Progenitor cell of endocrine pancreas (in vitro differentiated cells): Measurements from ENCODE around the gene TGM5. TPM values are rescaled to one million over a fixed set of nuclear protein-coding genes. Genes with fewer than 3 reads are reported as not detected.

ENCODE experiments used
- DNase-seq: peaks from one replicate; pipeline ENCODE4 v3.0.0; 2021; ENCODE audit warnings: low spot score; ENCODE audit not compliant: unreplicated experiment
- H3K27ac Mint-ChIP-seq: 2 replicates; pipeline ENCODE4 v1.8.0; 2021; ENCODE audit warnings: mild to moderate bottlenecking, moderate library complexity, mixed read lengths
- H3K27me3 Mint-ChIP-seq: 2 replicates; pipeline ENCODE4 v1.8.0; 2021; ENCODE audit warnings: mixed read lengths
- H3K36me3 Mint-ChIP-seq: 2 replicates; pipeline ENCODE4 v1.8.0; 2022; ENCODE audit warnings: mixed read lengths; ENCODE audit not compliant: insufficient read depth
- H3K4me1 Mint-ChIP-seq: 2 replicates; pipeline ENCODE4 v1.8.0; 2021; ENCODE audit warnings: low read depth, mixed read lengths
- H3K4me3 Mint-ChIP-seq: 2 replicates; pipeline ENCODE4 v1.8.0; 2021; ENCODE audit warnings: low read depth, mild to moderate bottlenecking, moderate library complexity, mixed read lengths
- H3K9me3 Mint-ChIP-seq: 2 replicates; pipeline ENCODE4 v1.8.0; 2021; ENCODE audit warnings: low read depth, mixed read lengths
- CTCF ChIP-seq: fragments of 200-600 bp; sonication (generic); IDR thresholded peaks from one replicate; pipeline ENCODE4 v1.5.0; 2021; ENCODE audit warnings: antibody characterized with exemption, mild to moderate bottlenecking; ENCODE audit not compliant: unreplicated experiment
- total RNA-seq: library from RNA; stranded (reverse); gene quantifications from 2 replicates; pipeline ENCODE4 v1.2.1, GENCODE V29; 2021

The TGM5 gene
- total RNA-seq, 1 donor from 2014 or later, result not detected

GRCh38 chr15:43220991-43221403 lies 45.7 kb downstream of the TGM5 start, which contains the start of gene EPB42:
Gene EPB42 (minus strand): TSS chr15:43221018. CDS start chr15:43220825, 193 bp downstream.
- DNase-seq, result no peak
- Mint-ChIP-seq H3K27ac (no peak within 1 kb of the TSS), H3K9me3 (peaks cover 2% of the 10 kb centered on the region), H3K27me3 (peaks cover 18% of the 10 kb centered on the region), H3K4me3 (no peak within 1 kb of the TSS), H3K36me3 (no peaks in the 10 kb centered on the region), H3K4me1 (peaks cover 4% of the 10 kb centered on the region)
- no peak for TF ChIP-seq CTCF

- Mint-ChIP-seq H3K27me3 (peaks cover 15% of the 10 kb centered on the region), H3K36me3 (no peaks in the 10 kb centered on the region), H3K27ac (no peak overlapping the region), H3K4me3 (no peak overlapping the region), H3K9me3 (no peaks in the 10 kb centered on the region), H3K4me1 (peaks cover 4% of the 10 kb centered on the region)
- TF ChIP-seq CTCF, result no peak
- no peak for DNase-seq
Measured at GRCh38 chr15:43219929-43220928, 46.5 kb downstream of the TGM5 start.

GRCh38 chr15:43218908-43219706 lies 47.6 kb downstream of the TGM5 start:
- peaks cover 15% of the 10 kb centered on the region for H3K27me3 Mint-ChIP-seq
- H3K4me3 Mint-ChIP-seq, result no peak overlapping the region
- H3K27ac Mint-ChIP-seq, result no peak overlapping the region
- TF ChIP-seq CTCF, result peak; percentile 47
- peaks cover 4% of the 10 kb centered on the region for H3K4me1 Mint-ChIP-seq
- no peak for DNase-seq
- no peaks in the 10 kb centered on the region for H3K9me3 Mint-ChIP-seq
- H3K36me3 Mint-ChIP-seq, result no peaks in the 10 kb centered on the region

- Mint-ChIP-seq H3K4me1 (no peaks in the 10 kb centered on the region), H3K4me3 (no peak overlapping the region), H3K27ac (no peak overlapping the region), H3K9me3 (no peaks in the 10 kb centered on the region), H3K27me3 (peaks cover 15% of the 10 kb centered on the region), H3K36me3 (no peaks in the 10 kb centered on the region)
- DNase-seq, result no peak
- no peak for TF ChIP-seq CTCF
Measured at GRCh38 chr15:43215961-43216360, 50.8 kb downstream of the TGM5 start.
